Measurements from ENCODE around the gene GJC2.
"Not testable (repeated sequence)": the region's sequence is repeated elsewhere in the genome, so short reads cannot be mapped to it uniquely, and the experiment has no call there.

Gene GJC2

DNA sequence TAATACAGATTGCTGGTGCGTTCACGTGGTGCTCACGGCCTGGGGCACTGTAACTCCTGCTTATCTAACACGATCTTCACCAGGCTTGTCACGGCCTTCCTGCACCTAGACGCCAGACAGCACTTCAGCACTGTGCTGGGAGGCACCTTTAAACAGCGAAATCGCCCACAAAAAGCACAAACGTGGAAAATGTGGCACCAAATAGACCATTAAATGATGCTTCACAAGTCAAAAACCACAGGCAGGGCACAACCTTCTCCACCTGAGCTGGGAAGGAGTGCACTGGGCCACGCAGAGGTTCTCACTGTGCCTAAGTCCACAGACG lies 35.9 kb downstream of the GJC2 start:
- Histone ChIP-seq H3K27ac (ENCODE audit: low read depth, low read length) (no peak overlapping the region), H3K4me3 (ENCODE audit: low read depth, low read length) (no peak overlapping the region), H3K79me1 (ENCODE audit: low read length) (no peaks in the 10 kb centered on the region), H3K4me2 (ENCODE audit: low read length) (no peak overlapping the region), H3K4me1 (ENCODE audit: control insufficient read depth in 1 of 2, insufficient read depth in 2 of 2, low read length in 2 of 2) (no peaks in the 10 kb centered on the region), H3K18ac (ENCODE audit: low read length) (no peak overlapping the region), H2AK5ac (ENCODE audit: low read length) (no peak overlapping the region), H4K91ac (ENCODE audit: low read depth, low read length) (no peak overlapping the region), H3K27me3 (ENCODE audit: insufficient read depth, low read length) (no peaks in the 10 kb centered on the region), H2BK12ac (ENCODE audit: low read length) (no peak overlapping the region), H3K79me2 (ENCODE audit: control insufficient read depth, insufficient read depth, low read length, poor library complexity) (no peaks in the 10 kb centered on the region), H2BK120ac (ENCODE audit: insufficient read depth, low read length, poor library complexity) (no peak overlapping the region), H3K9me3 (ENCODE audit: insufficient read depth, low read depth, low read length) (no peaks in the 10 kb centered on the region), H4K8ac (ENCODE audit: low read depth, low read length) (no peak overlapping the region), H3K14ac (ENCODE audit: low read length) (no peak overlapping the region), H4K12ac (ENCODE audit: low read depth, low read length) (no peak overlapping the region), H3K9ac (ENCODE audit: low read length) (no peak overlapping the region), H2BK5ac (ENCODE audit: low read depth, low read length, poor library complexity) (no peak overlapping the region), H2AFZ (ENCODE audit: insufficient read depth, low read length, poor library complexity) (no peak overlapping the region), H3K36me3 (ENCODE audit: control insufficient read depth in 1 of 2, insufficient read depth in 2 of 2, low read length in 2 of 2) (no peaks in the 10 kb centered on the region), H3K23ac (ENCODE audit: low read length) (no peak overlapping the region), H3K4ac (ENCODE audit: low read depth, low read length) (no peak overlapping the region)
- peak in 1 of 2 donors; percentile 14 for DNase-seq
- no CpG with 5 or more reads among the region's 11 CpGs for WGBS (ENCODE audit: extremely low coverage, insufficient coverage, insufficient read length)

DNA sequence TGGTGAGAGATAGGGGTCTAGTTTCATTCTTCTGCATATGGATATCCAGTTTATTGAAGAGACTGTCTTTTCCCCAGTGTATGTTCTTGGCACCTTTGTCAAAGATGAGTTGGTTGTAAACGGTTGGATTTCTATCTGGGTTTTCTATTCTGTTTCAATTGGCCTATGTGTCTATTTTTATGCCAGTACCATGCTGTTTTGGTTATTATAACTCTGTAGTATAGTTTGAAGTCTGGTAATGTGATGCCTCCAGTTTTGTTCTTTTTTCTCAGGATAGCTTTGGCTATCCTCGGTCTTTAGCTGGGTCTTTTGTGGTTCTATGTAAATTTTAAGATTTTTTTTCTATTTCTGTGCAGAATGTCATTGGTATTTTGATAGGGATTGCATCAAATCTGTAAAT lies 38.5 kb downstream of the GJC2 start:
- not testable (repeated sequence) for H3K27me3 ChIP-seq (ENCODE audit: insufficient read depth, low read length); H3K9me3 ChIP-seq (ENCODE audit: insufficient read depth, low read depth, low read length); H3K27ac ChIP-seq (ENCODE audit: low read depth, low read length); H3K4me1 ChIP-seq (ENCODE audit: control insufficient read depth in 1 of 2, insufficient read depth in 2 of 2, low read length in 2 of 2); H3K18ac ChIP-seq (ENCODE audit: low read length); H2BK5ac ChIP-seq (ENCODE audit: low read depth, low read length, poor library complexity); DNase-seq; H2BK12ac ChIP-seq (ENCODE audit: low read length); H3K4me2 ChIP-seq (ENCODE audit: low read length); H3K4me3 ChIP-seq (ENCODE audit: low read depth, low read length); H3K9ac ChIP-seq (ENCODE audit: low read length); H3K79me1 ChIP-seq (ENCODE audit: low read length); H4K12ac ChIP-seq (ENCODE audit: low read depth, low read length); H2AFZ ChIP-seq (ENCODE audit: insufficient read depth, low read length, poor library complexity); H3K23ac ChIP-seq (ENCODE audit: low read length); H4K8ac ChIP-seq (ENCODE audit: low read depth, low read length); H3K79me2 ChIP-seq (ENCODE audit: control insufficient read depth, insufficient read depth, low read length, poor library complexity); H3K4ac ChIP-seq (ENCODE audit: low read depth, low read length); H3K14ac ChIP-seq (ENCODE audit: low read length); H2AK5ac ChIP-seq (ENCODE audit: low read length); H2BK120ac ChIP-seq (ENCODE audit: insufficient read depth, low read length, poor library complexity); H4K91ac ChIP-seq (ENCODE audit: low read depth, low read length); H3K36me3 ChIP-seq (ENCODE audit: control insufficient read depth in 1 of 2, insufficient read depth in 2 of 2, low read length in 2 of 2)
- WGBS (ENCODE audit: extremely low coverage, insufficient coverage, insufficient read length) = no CpG with 5 or more reads among the region's 2 CpGs

DNA sequence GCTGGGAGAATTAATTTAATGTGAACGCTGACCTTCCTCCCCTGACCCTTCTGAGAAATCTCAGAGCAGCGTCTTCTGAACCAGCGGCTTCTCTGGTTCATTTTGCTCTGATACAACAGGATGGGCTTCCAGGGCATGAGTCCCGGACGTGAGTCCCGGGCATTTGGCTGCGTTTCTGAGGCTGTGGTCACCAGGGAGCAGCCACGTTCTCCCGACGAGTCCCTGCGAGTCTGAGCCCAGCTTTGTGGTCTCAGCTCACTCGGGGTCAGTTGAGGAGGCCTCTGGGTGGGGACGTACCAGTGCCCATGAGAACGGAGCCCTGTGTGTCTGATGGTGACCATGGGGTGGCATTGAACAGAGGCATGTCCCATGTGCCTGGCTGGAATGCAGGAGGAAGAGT lies 40.5 kb downstream of the GJC2 start:
- DNase-seq = no peak
- H2AK5ac ChIP-seq (ENCODE audit: low read length) = no peak overlapping the region
- H3K27me3 ChIP-seq (ENCODE audit: insufficient read depth, low read length) = no peaks in the 10 kb centered on the region
- H3K14ac ChIP-seq (ENCODE audit: low read length) = no peak overlapping the region
- H3K9ac ChIP-seq (ENCODE audit: low read length) = no peak overlapping the region
- no peak overlapping the region for H3K18ac ChIP-seq (ENCODE audit: low read length)
- no peaks in the 10 kb centered on the region for H3K79me1 ChIP-seq (ENCODE audit: low read length)
- no peaks in the 10 kb centered on the region for H3K9me3 ChIP-seq (ENCODE audit: insufficient read depth, low read depth, low read length)
- H2BK120ac ChIP-seq (ENCODE audit: insufficient read depth, low read length, poor library complexity) = no peak overlapping the region
- no peaks in the 10 kb centered on the region for H3K4me1 ChIP-seq (ENCODE audit: control insufficient read depth in 1 of 2, insufficient read depth in 2 of 2, low read length in 2 of 2)
- no peak overlapping the region for H3K4ac ChIP-seq (ENCODE audit: low read depth, low read length)
- H3K4me2 ChIP-seq (ENCODE audit: low read length) = no peak overlapping the region
- no peak overlapping the region for H3K4me3 ChIP-seq (ENCODE audit: low read depth, low read length)
- H3K27ac ChIP-seq (ENCODE audit: low read depth, low read length) = no peak overlapping the region
- H4K12ac ChIP-seq (ENCODE audit: low read depth, low read length) = no peak overlapping the region
- no peak overlapping the region for H4K91ac ChIP-seq (ENCODE audit: low read depth, low read length)
- H3K23ac ChIP-seq (ENCODE audit: low read length) = no peak overlapping the region
- no peak overlapping the region for H2BK5ac ChIP-seq (ENCODE audit: low read depth, low read length, poor library complexity)
- no peaks in the 10 kb centered on the region for H3K79me2 ChIP-seq (ENCODE audit: control insufficient read depth, insufficient read depth, low read length, poor library complexity)
- no peak overlapping the region for H2AFZ ChIP-seq (ENCODE audit: insufficient read depth, low read length, poor library complexity)
- H3K36me3 ChIP-seq (ENCODE audit: control insufficient read depth in 1 of 2, insufficient read depth in 2 of 2, low read length in 2 of 2) = no peaks in the 10 kb centered on the region
- no CpG with 5 or more reads among the region's 14 CpGs for WGBS (ENCODE audit: extremely low coverage, insufficient coverage, insufficient read length)
- no peak overlapping the region for H2BK12ac ChIP-seq (ENCODE audit: low read length)
- no peak overlapping the region for H4K8ac ChIP-seq (ENCODE audit: low read depth, low read length)

DNA sequence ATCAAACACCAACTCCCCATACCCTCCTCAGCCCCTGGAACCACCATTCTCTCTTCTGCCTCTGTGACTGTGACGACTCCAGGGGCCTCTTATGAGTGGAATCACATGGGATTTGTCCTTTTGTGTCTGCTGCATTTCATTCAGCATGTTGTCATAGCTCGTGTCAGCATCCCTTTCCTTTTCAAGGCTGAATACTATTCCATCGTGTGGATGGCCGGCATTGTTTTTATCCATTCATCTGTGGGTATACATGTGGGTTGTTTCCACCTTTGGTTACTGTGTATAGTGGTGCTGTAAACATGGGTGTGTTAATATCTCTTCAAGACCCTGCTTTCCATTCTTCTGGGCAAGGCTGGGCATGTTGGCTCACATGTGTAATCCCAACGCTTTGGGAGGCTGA lies 41.0 kb downstream of the GJC2 start:
- Histone ChIP-seq H3K9ac (ENCODE audit: low read length) (no peak overlapping the region), H4K8ac (ENCODE audit: low read depth, low read length) (no peak overlapping the region), H3K27me3 (ENCODE audit: insufficient read depth, low read length) (no peaks in the 10 kb centered on the region), H2AFZ (ENCODE audit: insufficient read depth, low read length, poor library complexity) (no peak overlapping the region), H4K12ac (ENCODE audit: low read depth, low read length) (no peak overlapping the region), H2AK5ac (ENCODE audit: low read length) (no peak overlapping the region), H3K79me1 (ENCODE audit: low read length) (no peaks in the 10 kb centered on the region), H3K4me3 (ENCODE audit: low read depth, low read length) (no peak overlapping the region), H3K27ac (ENCODE audit: low read depth, low read length) (no peak overlapping the region), H3K18ac (ENCODE audit: low read length) (no peak overlapping the region), H4K91ac (ENCODE audit: low read depth, low read length) (no peak overlapping the region), H3K23ac (ENCODE audit: low read length) (no peak overlapping the region), H3K4me1 (ENCODE audit: control insufficient read depth in 1 of 2, insufficient read depth in 2 of 2, low read length in 2 of 2) (no peaks in the 10 kb centered on the region), H3K9me3 (ENCODE audit: insufficient read depth, low read depth, low read length) (no peaks in the 10 kb centered on the region), H3K4ac (ENCODE audit: low read depth, low read length) (no peak overlapping the region), H2BK120ac (ENCODE audit: insufficient read depth, low read length, poor library complexity) (no peak overlapping the region), H3K36me3 (ENCODE audit: control insufficient read depth in 1 of 2, insufficient read depth in 2 of 2, low read length in 2 of 2) (no peaks in the 10 kb centered on the region), H2BK5ac (ENCODE audit: low read depth, low read length, poor library complexity) (no peak overlapping the region), H3K14ac (ENCODE audit: low read length) (no peak overlapping the region), H3K4me2 (ENCODE audit: low read length) (no peak overlapping the region), H2BK12ac (ENCODE audit: low read length) (no peak overlapping the region), H3K79me2 (ENCODE audit: control insufficient read depth, insufficient read depth, low read length, poor library complexity) (no peaks in the 10 kb centered on the region)
- no CpG with 5 or more reads among the region's 5 CpGs for WGBS (ENCODE audit: extremely low coverage, insufficient coverage, insufficient read length)
- peak in 1 of 2 donors; percentile 52 for DNase-seq

DNA sequence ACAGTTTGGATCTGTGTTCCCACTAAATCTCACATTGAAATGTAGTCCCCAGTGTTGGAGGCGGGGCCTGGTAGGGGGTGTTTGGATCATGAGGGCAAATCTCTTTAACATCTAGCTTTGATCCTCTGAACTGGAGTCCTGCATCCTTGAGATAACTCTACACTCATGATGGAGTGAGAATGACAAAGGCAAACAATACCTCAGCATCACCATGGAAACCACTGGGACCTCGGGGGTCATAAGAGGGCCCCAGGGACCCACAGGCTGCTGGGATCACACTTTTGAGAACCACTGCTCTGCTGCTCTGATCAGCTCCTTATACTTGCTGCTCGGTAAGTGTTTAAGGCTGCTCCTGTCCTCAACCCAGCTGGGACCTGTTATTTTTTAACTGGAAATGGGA lies 44.7 kb downstream of the GJC2 start:
- no peak for DNase-seq

More for the DNA sequence above, 44.7 kb downstream of the GJC2 start:
- no peak overlapping the region for H2BK5ac ChIP-seq (ENCODE audit: low read depth, low read length, poor library complexity)
- H3K4ac ChIP-seq (ENCODE audit: low read depth, low read length) = no peak overlapping the region
- no CpG with 5 or more reads among the region's 3 CpGs for WGBS (ENCODE audit: extremely low coverage, insufficient coverage, insufficient read length)
- H3K18ac ChIP-seq (ENCODE audit: low read length) = no peak overlapping the region
- no peaks in the 10 kb centered on the region for H3K4me1 ChIP-seq (ENCODE audit: control insufficient read depth in 1 of 2, insufficient read depth in 2 of 2, low read length in 2 of 2)
- H3K27ac ChIP-seq (ENCODE audit: low read depth, low read length) = no peak overlapping the region
- H3K9ac ChIP-seq (ENCODE audit: low read length) = no peak overlapping the region
- no peak overlapping the region for H4K8ac ChIP-seq (ENCODE audit: low read depth, low read length)
- H3K79me2 ChIP-seq (ENCODE audit: control insufficient read depth, insufficient read depth, low read length, poor library complexity) = no peaks in the 10 kb centered on the region
- H2AFZ ChIP-seq (ENCODE audit: insufficient read depth, low read length, poor library complexity) = no peak overlapping the region
- H3K27me3 ChIP-seq (ENCODE audit: insufficient read depth, low read length) = no peaks in the 10 kb centered on the region
- H3K23ac ChIP-seq (ENCODE audit: low read length) = no peak overlapping the region
- no peak overlapping the region for H4K91ac ChIP-seq (ENCODE audit: low read depth, low read length)
- no peak overlapping the region for H3K4me2 ChIP-seq (ENCODE audit: low read length)
- H2BK120ac ChIP-seq (ENCODE audit: insufficient read depth, low read length, poor library complexity) = no peak overlapping the region
- H2AK5ac ChIP-seq (ENCODE audit: low read length) = no peak overlapping the region
- no peak overlapping the region for H3K4me3 ChIP-seq (ENCODE audit: low read depth, low read length)
- H2BK12ac ChIP-seq (ENCODE audit: low read length) = no peak overlapping the region
- no peak overlapping the region for H3K14ac ChIP-seq (ENCODE audit: low read length)
- H3K36me3 ChIP-seq (ENCODE audit: control insufficient read depth in 1 of 2, insufficient read depth in 2 of 2, low read length in 2 of 2) = no peaks in the 10 kb centered on the region
- no peaks in the 10 kb centered on the region for H3K79me1 ChIP-seq (ENCODE audit: low read length)
- H3K9me3 ChIP-seq (ENCODE audit: insufficient read depth, low read depth, low read length) = peaks cover 2% of the 10 kb centered on the region
- H4K12ac ChIP-seq (ENCODE audit: low read depth, low read length) = no peak overlapping the region

Measured in trophoblast cell (in vitro differentiated cells and primary cell).